K562 (cell line): ENCODE measurements around the gene NPFF. TPM values are rescaled to one million over a fixed set of nuclear protein-coding genes. Genes with fewer than 3 reads are reported as not detected.

ENCODE experiments used
- ATAC-seq: fragments of 200-7000 bp; cut with Tn5 transposase; 3 replicates; pipeline ENCODE4 v1.9.1; 2020; ENCODE audit warnings: moderate library complexity
- BruUV-seq: library from RNA; stranded (reverse); fragments of 400-500 nt; replicated peaks from 2 replicates; lab custom pipeline; 2021; lab: Mats Ljungman, UMichigan
- CTCF ChIA-PET: fragments of 300-600 bp; formaldehyde crosslinking; extraction: SDS; loops from one replicate; lab custom pipeline; 2021; ENCODE audit warnings: low intra/inter-chr PET ratio; lab: Yijun Ruan, JAX
- POLR2A ChIA-PET: fragments of 300-600, 350-650 bp; sonication (Branson Sonifier 250); formaldehyde crosslinking; extraction: SDS; loops from one replicate; lab custom pipeline; 2021; ENCODE audit warnings: antibody characterized with exemption, inconsistent platforms; lab: Yijun Ruan, JAX
- DNase-seq, 4 experiments: peaks; one replicate each; pipeline versions ENCODE4 v3.0.0 to v3.0.0-alpha.2; 2011 to 2018; ENCODE audit warnings: low spot score in 3 of 4, mixed read lengths in 3 of 4; ENCODE audit errors: extremely low read depth in 1 of 4
- FAIRE-seq: peaks from 2 replicates; lab custom pipeline; 2011; peaks lifted over from hg19 to GRCh38; lab: Jason Lieb, UNC
- H2AFZ ChIP-seq: 2 replicates; pipeline ENCODE4 v1.6.0; 2011; ENCODE audit warnings: low read depth, low read length, control low read depth, inconsistent platforms
- H3K27ac ChIP-seq: fragments of 200-600 bp; 3 replicates; pipeline ENCODE4 v1.8.0; 2011; ENCODE audit warnings: low read depth, mild to moderate bottlenecking, control low read depth, inconsistent platforms, low read length, moderate library complexity, mixed read lengths; ENCODE audit errors: extremely low read depth
- H3K27me3 ChIP-seq, 2 experiments: fragments of 300-600 bp in 1 of 2; 2 replicates in 1 of 2; 3 replicates in 1 of 2; pipeline versions ENCODE4 v1.6.0 to v1.8.0; 2011; ENCODE audit warnings: inconsistent platforms in 2 of 2, low read length in 2 of 2, mild to moderate bottlenecking in 1 of 2, mixed read lengths in 1 of 2, moderate library complexity in 1 of 2; ENCODE audit not compliant: control insufficient read depth in 2 of 2, insufficient read depth in 2 of 2
- H3K36me3 ChIP-seq: fragments of 300-600 bp; 3 replicates; pipeline ENCODE4 v1.8.0; 2011; ENCODE audit warnings: mild to moderate bottlenecking, low read length, inconsistent platforms; ENCODE audit not compliant: control insufficient read depth, insufficient read depth
- H3K4me1 ChIP-seq, 2 experiments: fragments of 200-600 bp in 1 of 2; replicated peaks in 1 of 2; 2 replicates in 1 of 2; 3 replicates in 1 of 2; pipeline versions ENCODE4 v1.5.1 to v1.8.0; 2011; ENCODE audit warnings: inconsistent platforms in 2 of 2, low read length in 2 of 2, mild to moderate bottlenecking in 1 of 2, mixed read lengths in 1 of 2, moderate library complexity in 1 of 2; ENCODE audit not compliant: control insufficient read depth in 2 of 2, insufficient read depth in 2 of 2
- H3K4me2 ChIP-seq: 2 replicates; pipeline ENCODE4 v1.6.1; 2011; ENCODE audit warnings: low read length, control low read depth, inconsistent platforms, mixed read lengths; ENCODE audit not compliant: insufficient read depth
- H3K4me3 ChIP-seq: fragments of 200-600 bp; sonication (generic), shearing (Covaris generic); 2 replicates; pipeline ENCODE4 v1.5.1; 2016; ENCODE audit warnings: control low read depth, inconsistent platforms
- H3K79me2 ChIP-seq: fragments of 200-600 bp; 3 replicates; pipeline ENCODE4 v1.8.0; 2011; ENCODE audit warnings: low read length, inconsistent platforms; ENCODE audit not compliant: control insufficient read depth, insufficient read depth
- H3K9ac ChIP-seq, 2 experiments: 2 replicates each; pipeline versions ENCODE4 v1.6.0 to v1.6.1; 2011; ENCODE audit warnings: low read depth in 2 of 2, low read length in 2 of 2, control low read depth in 1 of 2, inconsistent platforms in 1 of 2, mild to moderate bottlenecking in 1 of 2, mixed read lengths in 1 of 2; ENCODE audit not compliant: insufficient read depth in 1 of 2
- H3K9me1 ChIP-seq: one replicate; pipeline ENCODE4 v1.6.0; 2011; ENCODE audit warnings: inconsistent platforms, mild to moderate bottlenecking, low read length, moderate library complexity; ENCODE audit not compliant: control insufficient read depth, insufficient read depth
- H3K9me3 ChIP-seq: replicated peaks from 2 replicates; pipeline ENCODE4 v1.5.1; 2011; ENCODE audit warnings: low read depth, low read length, inconsistent platforms; ENCODE audit not compliant: control insufficient read depth, insufficient read depth
- H4K20me1 ChIP-seq: replicated peaks from 2 replicates; pipeline ENCODE4 v1.6.1; 2011; ENCODE audit warnings: low read length, inconsistent platforms, mixed read lengths; ENCODE audit not compliant: control insufficient read depth, insufficient read depth
- POLR2A ChIP-seq: fragments of 450-650 bp; conservative IDR thresholded peaks from 2 replicates; pipeline ENCODE4 v1.6.1; 2016
- POLR2AphosphoS2 ChIP-seq: IDR thresholded peaks from 2 replicates; pipeline ENCODE4 v1.6.1; 2012; ENCODE audit warnings: low read length, improper control_type of control experiment
- POLR2AphosphoS5 ChIP-seq: IDR thresholded peaks from 2 replicates; pipeline ENCODE4 v1.6.1; 2011; ENCODE audit warnings: mild to moderate bottlenecking, low read depth, low read length, moderate library complexity; ENCODE audit not compliant: control insufficient read depth, insufficient read depth
- ZNF175 ChIP-seq: fragments of 200-800 bp; sonication (Bioruptor generic); IDR thresholded peaks from 2 replicates; pipeline ENCODE4 v1.6.1; 2016; ENCODE audit warnings: low read depth, mild to moderate bottlenecking, missing genetic modification characterization, missing compliant biosample characterization
- WGBS: fragments of 100-300 bp; shearing (Covaris generic); methylation state at CpG from one replicate; pipeline ENCODE4 v1.1.6; 2016; ENCODE audit warnings: low coverage, mixed read lengths; ENCODE audit not compliant: insufficient coverage; ENCODE audit errors: missing lambda C conversion rate; 5-methylcytosine and 5-hydroxymethylcytosine counted together
- in situ Hi-C: fragments of 300-500 bp; cut with MboI; formaldehyde crosslinking; loops from 4 replicates; pipeline ENCODE4 v1.15.0; 2018; ENCODE audit warnings: inconsistent platforms, mixed read lengths
- intact Hi-C: fragments of 100-400 bp; cut with micrococcal nuclease; formaldehyde crosslinking; loops from 2 replicates; pipeline ENCODE4 v1.14.2; 2022
- polyA plus RNA-seq, 8 experiments: library from polyadenylated mRNA; depleted of rRNA in 4 of 8; stranded (reverse) in 5 of 8; unstranded in 3 of 8; fragments of >200 nt; fragmentation: Nextera tagmentation in 2 of 8; fragmentation: Illumina TruSeq in 1 of 8; extraction: Ambion mirVana in 2 of 8; extraction: Trizol in 1 of 8; gene quantifications; 2 replicates each; pipeline versions ENCODE4 v1.2.1 to v1.2.3, GENCODE V29; 2011 to 2014; ENCODE audit warnings: inconsistent platforms in 1 of 8, missing spikeins in 1 of 8
- total RNA-seq, 7 experiments: library from RNA; depleted of rRNA in 6 of 7; stranded (reverse); fragments of >200 nt in 6 of 7; fragmentation: Illumina TruSeq in 2 of 7; extraction: Trizol in 2 of 7; gene quantifications; 2 replicates each; pipeline versions ENCODE4 v1.2.1 to v1.2.3, GENCODE V29; 2011 to 2021; ENCODE audit warnings: low replicate concordance in 1 of 7

The NPFF gene
- total and polyA plus RNA-seq, 9 of the 15 experiments (the other 6 are each of a cell fraction or from before 2014, with no cell fraction given), result 0.15 to 1.2 (median 0.55) TPM; not detected in 6

DNA sequence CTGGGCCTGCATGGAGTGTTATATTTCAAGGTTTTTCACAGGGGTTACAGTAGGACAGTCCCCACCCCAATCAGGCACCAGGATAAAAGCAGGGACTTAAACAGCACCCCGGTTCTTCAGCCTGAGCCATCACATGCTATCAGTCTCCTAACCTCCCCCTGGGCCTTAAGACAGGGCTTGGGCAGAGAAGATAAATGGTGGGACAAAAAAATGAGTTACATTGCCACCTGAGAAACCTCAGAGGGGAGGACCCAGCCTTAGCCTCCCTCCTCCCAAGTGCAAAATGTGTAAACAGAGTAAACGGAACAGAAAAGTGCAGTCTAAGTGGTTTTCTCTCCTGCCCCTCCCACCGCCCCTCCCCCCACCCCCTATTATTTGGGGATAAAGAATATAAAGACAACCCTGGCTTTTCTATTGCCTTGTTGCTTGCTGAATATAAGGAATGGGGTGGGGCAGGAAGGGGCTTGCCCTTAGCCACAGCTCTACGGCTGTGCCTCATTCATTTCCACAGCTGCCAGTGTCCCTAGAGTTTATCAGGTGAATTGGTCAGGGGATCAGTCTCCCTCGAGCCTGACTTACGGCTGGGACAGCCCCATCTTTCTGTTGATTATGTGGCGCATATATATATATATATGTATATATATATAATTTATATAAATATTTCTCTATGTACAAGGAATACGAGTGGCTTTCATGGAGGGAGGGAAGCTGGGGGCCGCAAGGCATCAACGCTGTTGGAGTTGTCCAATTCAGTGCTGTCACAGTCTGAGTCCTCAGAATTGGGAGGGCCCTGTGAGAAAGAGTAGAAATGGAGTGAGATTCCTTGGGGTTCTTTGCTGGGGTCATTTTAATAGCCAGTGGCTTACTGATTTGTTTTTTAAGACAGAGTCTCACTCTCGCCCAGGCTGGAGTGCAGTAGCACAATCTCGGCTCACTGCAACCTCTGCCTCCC, 26.5 kb downstream of the NPFF start:
- Histone ChIP-seq H3K27ac (no peak overlapping the region), H3K4me1 (peaks cover 0 to 8% of the 10 kb centered on the region in 2 experiments; a peak in 3 of 5 replicates), H3K9me1 (peaks cover 3% of the 10 kb centered on the region), H3K36me3 (peaks cover 94% of the 10 kb centered on the region), H2AFZ (no peak overlapping the region), H3K27me3 (no peaks in the 10 kb centered on the region), H3K9ac (no peak overlapping the region), H3K9me3 (no peaks in the 10 kb centered on the region), H3K79me2 (peaks cover 22% of the 10 kb centered on the region), H3K4me3 (no peak overlapping the region), H3K4me2 (no peak overlapping the region), H4K20me1 (peaks cover 23% of the 10 kb centered on the region)
- 74% methylated on average over 11 of the region's 12 CpGs for WGBS
- in situ Hi-C loops (no loop called here), intact Hi-C loops (no loop called here)
- ChIA-PET POLR2A (interaction anchor here (0.7 to 7.1 kb wide), 9 partner anchors 9 to 128 kb away, joined by 4 to 99 read pairs (median 11); partner anchors contain the start of gene TARBP2), CTCF (interaction anchor here (0.9 to 1.2 kb wide), 2 partner anchors 28 to 128 kb away, joined by 3 read pairs; no protein-coding TSS in a partner anchor)
- ATAC-seq, result no peak
- TF ChIP-seq POLR2A (peak; percentile 11), ZNF175 (CRISPR knock-in tag) (no peak), POLR2AphosphoS2 (peak; percentile 25), POLR2AphosphoS5 (peak; percentile 69)
- no peak for FAIRE-seq
- no peak for DNase-seq
- no TSS peak for BruUV-seq
